Body of pancreas (tissue), 4 donors: Measurements from ENCODE around the gene EPHB1. TPM values are rescaled to one million over a fixed set of nuclear protein-coding genes. Genes with fewer than 3 reads are reported as not detected.
"Not testable (repeated sequence)": the region's sequence is repeated elsewhere in the genome, so short reads cannot be mapped to it uniquely, and the experiment has no call there.

Experiments used
- ATAC-seq: fragments of 150-250 bp; one replicate; pipeline ENCODE4 v1.9.1; 2016
- DNase-seq, 4 donors: peaks; one replicate each; pipeline ENCODE4 v3.0.0-alpha.2; 2019
- H3K27ac ChIP-seq, 4 donors: fragments of 200-600 bp; sonication (generic); 1 replicate in 3 of 4; 2 replicates in 1 of 4; pipeline versions ENCODE4 v1.5.1 to v1.6.1; 2016 to 2019; ENCODE audit warnings: mild to moderate bottlenecking in 1 of 4, mixed read lengths in 1 of 4, moderate library complexity in 1 of 4
- H3K27me3 ChIP-seq, 2 donors: fragments of 200-600 bp; sonication (generic); one replicate each; pipeline ENCODE4 v1.6.0; 2016; ENCODE audit warnings: mild to moderate bottlenecking in 1 of 2
- H3K36me3 ChIP-seq, 2 donors: fragments of 200-600 bp; sonication (generic); replicated peaks in 1 of 2; 2 replicates each; pipeline ENCODE4 v1.5.1; 2016; ENCODE audit warnings: low read depth in 2 of 2; ENCODE audit not compliant: insufficient read depth in 1 of 2
- H3K4me1 ChIP-seq: fragments of 200-600 bp; sonication (generic); one replicate; pipeline ENCODE4 v1.6.0; 2016
- H3K4me3 ChIP-seq, 2 donors: fragments of 200-600 bp; sonication (generic); 1 replicate in 1 of 2; 2 replicates in 1 of 2; pipeline ENCODE4 v1.5.1; 2016 to 2019
- H3K9me3 ChIP-seq, 3 donors: fragments of 200-600 bp; sonication (generic); 1 replicate in 2 of 3; 2 replicates in 1 of 3; pipeline ENCODE4 v1.5.1; 2016
- POLR2A ChIP-seq, 3 donors: fragments of 450-650 bp; IDR thresholded peaks; one replicate each; pipeline ENCODE4 v1.6.1; 2016; ENCODE audit warnings: antibody characterized with exemption in 3 of 3, mild to moderate bottlenecking in 2 of 3
- WGBS, 2 donors: methylation state at CpG; one replicate each; pipeline ENCODE4 v1.1.5; 2017; 5-methylcytosine and 5-hydroxymethylcytosine counted together
- intact Hi-C: fragments of 100-400 bp; cut with DNase I; formaldehyde crosslinking; loops from one replicate; pipeline ENCODE4 v1.15.1; 2023
- total RNA-seq, 2 donors: library from RNA; depleted of rRNA; stranded (reverse); fragments of >200 nt; gene quantifications; one replicate each; pipeline ENCODE4 v1.1.0, GENCODE V29; 2016
- TF ChIP-seq, protein P1 (sequence below), 7 experiments: fragments of 450-650 bp in 4 of 7; fragments of 200-600 bp in 3 of 7; sonication (generic) in 3 of 7; IDR thresholded peaks; one replicate each; pipeline ENCODE4 v1.5.1; 2016 to 2019; ENCODE audit warnings: antibody characterized with exemption in 7 of 7

EPHB1 gene
- total RNA-seq, 2 donors from 2014 or later, result 1.3 TPM; not detected in 1

DNA sequence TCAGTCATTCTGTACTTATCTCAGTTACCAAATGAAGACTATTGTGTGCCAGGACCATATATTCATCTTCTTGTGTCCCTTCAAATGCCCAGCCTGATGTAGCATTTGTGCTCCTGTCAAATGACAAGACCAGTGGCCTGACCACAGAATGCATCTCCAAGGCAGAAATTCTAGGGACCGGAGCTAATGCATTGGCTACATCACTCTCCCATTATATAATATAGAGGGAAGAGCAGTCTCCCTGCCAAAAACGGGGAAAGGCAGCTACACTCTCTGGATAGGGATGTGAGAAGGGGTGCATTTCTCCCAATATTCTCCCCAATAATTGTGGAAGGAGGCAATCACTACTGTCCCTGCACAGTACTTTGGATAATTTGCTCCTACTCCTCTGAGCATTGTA lies 312.0 kb downstream of the EPHB1 start:
- Histone ChIP-seq H3K36me3 (no peaks in the 10 kb centered on the region), H3K4me3 (no peak overlapping the region), H3K27ac (no peak overlapping the region), H3K4me1 (peaks cover 6% of the 10 kb centered on the region), H3K27me3 (no peaks in the 10 kb centered on the region), H3K9me3 (no peaks in the 10 kb centered on the region)
- DNase-seq (no peak), ATAC-seq (no peak)
- WGBS, 2 donors, result 73 to 78% methylated on average over 2 of the region's 2 CpGs
- intact Hi-C loops, result no loop called here
- TF ChIP-seq POLR2A (IDR thresholded peaks at IDR 0.05), result no peak
- TF ChIP-seq, protein P1, sequence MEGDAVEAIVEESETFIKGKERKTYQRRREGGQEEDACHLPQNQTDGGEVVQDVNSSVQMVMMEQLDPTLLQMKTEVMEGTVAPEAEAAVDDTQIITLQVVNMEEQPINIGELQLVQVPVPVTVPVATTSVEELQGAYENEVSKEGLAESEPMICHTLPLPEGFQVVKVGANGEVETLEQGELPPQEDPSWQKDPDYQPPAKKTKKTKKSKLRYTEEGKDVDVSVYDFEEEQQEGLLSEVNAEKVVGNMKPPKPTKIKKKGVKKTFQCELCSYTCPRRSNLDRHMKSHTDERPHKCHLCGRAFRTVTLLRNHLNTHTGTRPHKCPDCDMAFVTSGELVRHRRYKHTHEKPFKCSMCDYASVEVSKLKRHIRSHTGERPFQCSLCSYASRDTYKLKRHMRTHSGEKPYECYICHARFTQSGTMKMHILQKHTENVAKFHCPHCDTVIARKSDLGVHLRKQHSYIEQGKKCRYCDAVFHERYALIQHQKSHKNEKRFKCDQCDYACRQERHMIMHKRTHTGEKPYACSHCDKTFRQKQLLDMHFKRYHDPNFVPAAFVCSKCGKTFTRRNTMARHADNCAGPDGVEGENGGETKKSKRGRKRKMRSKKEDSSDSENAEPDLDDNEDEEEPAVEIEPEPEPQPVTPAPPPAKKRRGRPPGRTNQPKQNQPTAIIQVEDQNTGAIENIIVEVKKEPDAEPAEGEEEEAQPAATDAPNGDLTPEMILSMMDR (IDR thresholded peaks at IDR 0.05), result no peak

GRCh38 chr3:135109681-135110080 lies 314.6 kb downstream of the EPHB1 start:
- peaks cover 6% of the 10 kb centered on the region for H3K4me1 ChIP-seq
- WGBS, 2 donors, result 58 to 59% methylated on average over 5 to 8 of the region's 8 CpGs
- no peak overlapping the region for H3K27ac ChIP-seq
- DNase-seq (no peak), ATAC-seq (no peak)
- H3K9me3 ChIP-seq, result no peaks in the 10 kb centered on the region
- H3K36me3 ChIP-seq, result no peaks in the 10 kb centered on the region
- TF ChIP-seq, protein P1 (IDR thresholded peaks at IDR 0.05), result no peak
- TF ChIP-seq POLR2A (IDR thresholded peaks at IDR 0.05), result no peak
- H3K4me3 ChIP-seq, result no peak overlapping the region
- no peaks in the 10 kb centered on the region for H3K27me3 ChIP-seq
- intact Hi-C loops, result no loop called here

GRCh38 chr3:135114551-135114950 lies 319.5 kb downstream of the EPHB1 start:
- ATAC-seq, H3K4me1 ChIP-seq, H3K27me3 ChIP-seq, H3K36me3 ChIP-seq, H3K9me3 ChIP-seq, DNase-seq, H3K27ac ChIP-seq, H3K4me3 ChIP-seq, intact Hi-C loops: not testable (repeated sequence)
- 69 to 82% methylated on average over 4 of the region's 4 CpGs for WGBS, 2 donors

- WGBS, 2 donors, result 44 to 58% methylated on average over 5 of the region's 5 CpGs
- DNase-seq, result no peak
- H3K9me3 ChIP-seq, result no peaks in the 10 kb centered on the region
Measured at GRCh38 chr3:135117977-135118376, 322.9 kb downstream of the EPHB1 start.

DNA sequence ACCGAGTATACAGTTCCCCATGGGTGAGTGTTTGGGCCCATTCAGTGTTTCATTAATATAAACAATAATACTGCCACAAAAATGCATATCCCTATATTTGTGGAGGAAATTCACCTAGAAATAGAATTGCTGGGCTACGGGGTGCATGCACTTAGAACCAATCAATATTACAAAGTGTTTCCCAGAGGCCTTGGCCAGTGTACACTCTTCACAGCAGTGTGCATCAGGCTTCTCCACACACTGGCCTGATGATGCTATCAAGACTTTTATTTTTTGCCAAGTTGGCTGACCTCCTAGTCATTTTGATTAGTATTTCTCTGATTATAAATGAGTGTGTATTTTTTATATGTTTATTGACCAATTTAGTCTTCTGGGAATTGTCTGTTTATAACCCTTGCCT lies 323.7 kb downstream of the EPHB1 start:
- Histone ChIP-seq H3K4me1 (no peaks in the 10 kb centered on the region), H3K27me3 (no peaks in the 10 kb centered on the region), H3K9me3 (no peaks in the 10 kb centered on the region), H3K27ac (no peak overlapping the region), H3K36me3 (no peaks in the 10 kb centered on the region), H3K4me3 (no peak overlapping the region)
- TF ChIP-seq POLR2A (IDR thresholded peaks at IDR 0.05), result no peak
- TF ChIP-seq, protein P1 (IDR thresholded peaks at IDR 0.05), result no peak
- ATAC-seq, result no peak
- intact Hi-C loops, result no loop called here
- 31 to 42% methylated on average over 2 of the region's 2 CpGs for WGBS, 2 donors
- DNase-seq, result no peak

More at GRCh38 chr3:135117977-135118376, 322.9 kb downstream of the EPHB1 start:
- no peaks in the 10 kb centered on the region for H3K36me3 ChIP-seq
- H3K27me3 ChIP-seq, result no peaks in the 10 kb centered on the region
- intact Hi-C loops, result no loop called here
- H3K4me3 ChIP-seq, result no peak overlapping the region
- H3K4me1 ChIP-seq, result no peaks in the 10 kb centered on the region
- TF ChIP-seq, protein P1 (IDR thresholded peaks at IDR 0.05), result no peak
- TF ChIP-seq POLR2A (IDR thresholded peaks at IDR 0.05), result no peak
- no peak overlapping the region for H3K27ac ChIP-seq
- ATAC-seq, result no peak
